ENCODE results near the gene SLC9A9.

- TF ChIP-seq POLR2A (IDR thresholded peaks at IDR 0.05; ENCODE audit: low read depth) (no peak), CTCF (IDR thresholded peaks at IDR 0.05) (no peak), POLR2AphosphoS5 (IDR thresholded peaks at IDR 0.05) (no peak), EP300 (IDR thresholded peaks at IDR 0.05) (no peak)
These were observed 326.5 kb downstream of the SLC9A9 start for GRCh38 chr3:143521803-143522202.

Measured in esophagus muscularis mucosa (tissue), 4 donors.